Nephron (organoid): Measurements from ENCODE around the gene KLRD1.
A peak's percentile ranks its signal among the peaks of the same experiment; 100 is the strongest.
"Not testable (repeated sequence)": the region's sequence is repeated elsewhere in the genome, so short reads cannot be mapped to it uniquely, and the experiment has no call there.

Experiments
- H3K27ac Mint-ChIP-seq, 3 experiments: 2 replicates each; pipeline ENCODE4 v1.8.0; 2020; ENCODE audit warnings: mixed read lengths in 3 of 3, mild to moderate bottlenecking in 2 of 3, moderate library complexity in 1 of 3
- H3K27me3 Mint-ChIP-seq: 2 replicates; pipeline ENCODE4 v1.8.0; 2021; ENCODE audit warnings: low read depth, mild to moderate bottlenecking, moderate library complexity, mixed read lengths
- H3K36me3 Mint-ChIP-seq: 2 replicates; pipeline ENCODE4 v1.8.0; 2020; ENCODE audit warnings: low read depth, mixed read lengths
- H3K4me1 Mint-ChIP-seq: 2 replicates; pipeline ENCODE4 v1.8.0; 2020; ENCODE audit warnings: mixed read lengths
- H3K4me3 Mint-ChIP-seq, 3 experiments: 2 replicates each; pipeline ENCODE4 v1.8.0; 2020; ENCODE audit warnings: mild to moderate bottlenecking in 3 of 3, mixed read lengths in 3 of 3, moderate library complexity in 2 of 3
- H3K9me3 Mint-ChIP-seq: 2 replicates; pipeline ENCODE4 v1.8.0; 2020; ENCODE audit warnings: mixed read lengths
- TF ChIP-seq, protein P1 (sequence below), 3 experiments: fragments of 200-600 bp; sonication (generic); IDR thresholded peaks; one replicate each; pipeline ENCODE4 v1.5.0; 2021; ENCODE audit warnings: antibody characterized with exemption in 3 of 3; ENCODE audit not compliant: unreplicated experiment in 3 of 3

KLRD1 gene

GRCh38 chr12:10368206-10369171, 60.8 kb downstream of the KLRD1 start:
- H3K4me3 Mint-ChIP-seq: peak overlapping the region; percentile 15 to 59 (median 54)
- TF ChIP-seq, protein P1, sequence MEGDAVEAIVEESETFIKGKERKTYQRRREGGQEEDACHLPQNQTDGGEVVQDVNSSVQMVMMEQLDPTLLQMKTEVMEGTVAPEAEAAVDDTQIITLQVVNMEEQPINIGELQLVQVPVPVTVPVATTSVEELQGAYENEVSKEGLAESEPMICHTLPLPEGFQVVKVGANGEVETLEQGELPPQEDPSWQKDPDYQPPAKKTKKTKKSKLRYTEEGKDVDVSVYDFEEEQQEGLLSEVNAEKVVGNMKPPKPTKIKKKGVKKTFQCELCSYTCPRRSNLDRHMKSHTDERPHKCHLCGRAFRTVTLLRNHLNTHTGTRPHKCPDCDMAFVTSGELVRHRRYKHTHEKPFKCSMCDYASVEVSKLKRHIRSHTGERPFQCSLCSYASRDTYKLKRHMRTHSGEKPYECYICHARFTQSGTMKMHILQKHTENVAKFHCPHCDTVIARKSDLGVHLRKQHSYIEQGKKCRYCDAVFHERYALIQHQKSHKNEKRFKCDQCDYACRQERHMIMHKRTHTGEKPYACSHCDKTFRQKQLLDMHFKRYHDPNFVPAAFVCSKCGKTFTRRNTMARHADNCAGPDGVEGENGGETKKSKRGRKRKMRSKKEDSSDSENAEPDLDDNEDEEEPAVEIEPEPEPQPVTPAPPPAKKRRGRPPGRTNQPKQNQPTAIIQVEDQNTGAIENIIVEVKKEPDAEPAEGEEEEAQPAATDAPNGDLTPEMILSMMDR (IDR thresholded peaks at IDR 0.05; ENCODE audit: unreplicated experiment in 3 of 3): no peak
- no peaks in the 10 kb centered on the region for H3K9me3 Mint-ChIP-seq
- H3K27me3 Mint-ChIP-seq: no peaks in the 10 kb centered on the region
- peaks cover 3% of the 10 kb centered on the region for H3K36me3 Mint-ChIP-seq
- H3K27ac Mint-ChIP-seq: no peak overlapping the region
- peaks cover 29% of the 10 kb centered on the region for H3K4me1 Mint-ChIP-seq

- Mint-ChIP-seq H3K36me3 (peaks cover 3% of the 10 kb centered on the region), H3K27me3 (no peaks in the 10 kb centered on the region), H3K4me1 (peaks cover 29% of the 10 kb centered on the region), H3K4me3 (no peak overlapping the region), H3K9me3 (no peaks in the 10 kb centered on the region), H3K27ac (peak overlapping the region; percentile 53 to 68 (median 63))
- TF ChIP-seq, protein P1 (IDR thresholded peaks at IDR 0.05; ENCODE audit: unreplicated experiment in 3 of 3): no peak
These were observed 62.1 kb downstream of the KLRD1 start for GRCh38 chr12:10369557-10370415.

DNA sequence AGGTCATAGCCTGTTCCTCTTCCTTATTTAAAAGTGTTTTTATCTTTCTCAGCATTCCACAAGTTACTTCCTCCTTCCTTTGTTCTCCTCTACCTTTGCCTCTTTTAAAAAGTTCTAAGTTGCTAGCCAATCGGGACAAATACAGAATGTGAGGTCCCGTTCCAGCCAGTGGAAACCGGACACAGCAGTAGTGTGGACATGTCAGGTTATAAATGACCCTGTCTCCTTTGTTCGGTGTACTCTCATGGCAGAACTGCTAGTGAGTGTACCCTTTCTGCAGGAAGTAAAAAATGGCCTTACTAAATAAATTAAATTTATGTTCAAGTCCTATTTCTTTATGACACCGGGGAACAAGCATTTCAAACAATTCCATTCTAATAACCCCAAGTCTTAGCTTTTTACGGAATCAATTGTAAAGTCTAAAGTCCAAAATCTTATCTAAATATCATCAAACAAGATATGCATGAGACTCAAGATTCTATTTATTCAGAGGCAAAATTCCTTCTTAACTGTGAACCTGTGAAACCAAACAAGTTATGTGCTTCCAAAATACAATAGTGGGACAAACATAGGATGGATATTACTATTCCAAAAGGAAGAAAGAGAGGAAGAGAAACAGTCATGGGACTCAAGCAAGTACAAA, 64.3 kb downstream of the KLRD1 start:
- H3K27ac Mint-ChIP-seq, H3K27me3 Mint-ChIP-seq, H3K36me3 Mint-ChIP-seq, H3K9me3 Mint-ChIP-seq, H3K4me3 Mint-ChIP-seq: not testable (repeated sequence)
- peaks cover 24% of the 10 kb centered on the region for H3K4me1 Mint-ChIP-seq

DNA sequence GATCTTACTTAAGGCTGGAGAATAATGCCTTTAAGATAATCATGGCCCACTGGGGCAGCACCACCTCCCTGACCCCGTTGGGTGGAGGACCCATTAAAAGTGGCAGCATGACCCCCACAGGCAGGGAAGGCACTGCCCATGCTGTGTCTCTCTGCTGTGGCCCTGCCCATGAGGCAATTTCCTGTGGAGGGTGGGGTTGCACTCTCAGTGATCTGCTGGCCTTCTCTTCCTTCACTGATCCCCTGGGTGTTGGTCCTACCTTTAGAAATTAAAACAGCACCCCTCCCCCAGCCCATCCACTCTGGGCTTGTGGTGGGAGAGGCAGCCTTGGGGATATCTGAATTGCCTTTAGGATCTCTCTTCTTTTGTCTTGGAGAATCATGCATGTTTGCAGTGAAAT, 64.9 kb downstream of the KLRD1 start:
- TF ChIP-seq, protein P1 (IDR thresholded peaks at IDR 0.05; ENCODE audit: unreplicated experiment in 3 of 3): no peak
- H3K27ac Mint-ChIP-seq: peak overlapping the region in 1 of 3 experiments; percentile 49
- H3K4me3 Mint-ChIP-seq: no peak overlapping the region
- peaks cover 8% of the 10 kb centered on the region for H3K36me3 Mint-ChIP-seq
- H3K9me3 Mint-ChIP-seq: no peaks in the 10 kb centered on the region
- no peaks in the 10 kb centered on the region for H3K27me3 Mint-ChIP-seq
- H3K4me1 Mint-ChIP-seq: peaks cover 21% of the 10 kb centered on the region

GRCh38 chr12:10374624-10375018, 67.0 kb downstream of the KLRD1 start:
- Mint-ChIP-seq H3K36me3 (peaks cover 5% of the 10 kb centered on the region), H3K4me3 (no peak overlapping the region), H3K27ac (no peak overlapping the region), H3K27me3 (no peaks in the 10 kb centered on the region), H3K4me1 (peaks cover 9% of the 10 kb centered on the region), H3K9me3 (no peaks in the 10 kb centered on the region)
- TF ChIP-seq, protein P1 (IDR thresholded peaks at IDR 0.05; ENCODE audit: unreplicated experiment in 3 of 3): no peak

GRCh38 chr12:10378737-10379136, 71.1 kb downstream of the KLRD1 start:
- peaks cover 11% of the 10 kb centered on the region for H3K9me3 Mint-ChIP-seq
- H3K4me1 Mint-ChIP-seq, H3K4me3 Mint-ChIP-seq: not testable (repeated sequence)

More at GRCh38 chr12:10378737-10379136, 71.1 kb downstream of the KLRD1 start:
- H3K27me3 Mint-ChIP-seq, H3K36me3 Mint-ChIP-seq, H3K27ac Mint-ChIP-seq: not testable (repeated sequence)
